GM18520 (cell line): ENCODE results near the gene WDSUB1.

ENCODE experiments used
- ATAC-seq: cut with Tn5 transposase; IDR thresholded peaks from one replicate; pipeline ENCODE4 v1.9.1; 2021; ENCODE audit not compliant: unreplicated experiment

Gene WDSUB1

DNA sequence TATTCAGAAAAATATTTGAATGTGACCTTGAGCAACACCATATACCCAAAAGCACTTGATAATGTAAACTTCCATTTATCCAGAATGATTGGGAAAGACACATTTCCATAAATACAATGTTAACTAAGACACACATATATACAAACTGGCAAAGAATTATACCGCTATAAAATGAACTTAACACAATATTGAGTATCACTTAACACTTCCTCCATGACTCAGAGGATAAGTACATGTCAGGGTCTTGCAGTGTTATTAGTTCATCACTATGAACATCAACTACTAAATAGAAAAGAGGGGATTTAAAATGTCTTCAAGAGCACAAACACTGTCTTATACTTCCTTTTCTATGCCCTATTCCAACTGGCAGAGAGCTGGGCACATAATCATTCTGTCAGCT is 18.6 kb downstream of the WDSUB1 start:
- no peak for ATAC-seq

DNA sequence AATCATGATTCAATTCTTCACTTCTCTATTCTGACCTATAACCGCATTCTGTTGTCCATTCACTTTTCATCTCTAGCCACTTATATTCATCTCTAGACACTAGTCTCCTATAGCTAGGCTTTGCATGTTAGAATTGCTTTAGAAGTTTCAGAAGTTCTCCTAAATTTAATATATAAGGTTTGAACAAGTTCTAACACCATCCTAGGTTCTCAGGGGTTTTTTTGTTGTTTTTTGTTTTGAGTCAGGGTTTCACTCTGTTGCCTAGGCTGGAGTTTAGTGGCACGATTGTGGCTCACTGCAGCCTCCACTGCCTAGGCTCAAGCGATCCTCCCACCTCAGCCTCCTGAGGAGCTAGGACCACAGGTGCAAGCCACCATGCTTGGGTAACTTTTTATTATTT is 19.9 kb downstream of the WDSUB1 start:
- no peak for ATAC-seq

DNA sequence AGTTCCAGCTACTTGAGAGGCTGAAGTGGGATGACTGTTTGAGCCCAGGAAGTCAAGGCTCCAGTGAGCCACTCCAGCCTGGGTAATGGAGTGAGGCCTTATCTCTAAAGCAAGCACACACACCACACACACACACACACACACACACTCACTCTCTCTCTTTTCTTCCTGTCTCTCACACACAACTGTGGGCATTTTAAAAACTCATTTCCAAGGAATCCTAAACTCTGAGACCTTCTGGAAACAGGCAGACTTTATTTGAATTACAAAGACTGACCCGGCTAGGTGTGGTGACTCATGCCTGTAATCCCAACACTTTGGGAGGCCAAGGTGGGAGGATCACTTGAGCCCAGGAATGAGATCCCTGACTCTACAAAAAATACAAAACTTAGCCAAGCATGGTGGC is 21.3 kb downstream of the WDSUB1 start:
- ATAC-seq = no peak

DNA sequence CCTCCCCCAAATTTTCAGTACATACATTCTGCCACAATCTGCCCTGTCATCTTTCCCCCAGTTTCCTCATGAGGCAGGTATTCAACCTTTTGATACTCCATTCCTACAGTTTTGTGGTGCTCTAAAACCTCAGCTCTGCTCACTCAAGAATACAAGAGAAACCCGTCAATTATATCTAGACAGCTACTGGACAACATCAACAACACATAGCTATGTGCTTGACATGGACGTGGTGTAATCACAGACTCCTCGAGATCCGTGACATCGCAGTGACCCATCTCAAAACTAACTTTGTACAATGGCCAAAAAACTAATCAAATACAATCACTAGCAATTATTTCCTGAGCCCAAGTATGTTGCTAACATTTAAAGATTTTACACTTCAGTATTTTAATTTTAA is 23.6 kb downstream of the WDSUB1 start:
- ATAC-seq = no peak

DNA sequence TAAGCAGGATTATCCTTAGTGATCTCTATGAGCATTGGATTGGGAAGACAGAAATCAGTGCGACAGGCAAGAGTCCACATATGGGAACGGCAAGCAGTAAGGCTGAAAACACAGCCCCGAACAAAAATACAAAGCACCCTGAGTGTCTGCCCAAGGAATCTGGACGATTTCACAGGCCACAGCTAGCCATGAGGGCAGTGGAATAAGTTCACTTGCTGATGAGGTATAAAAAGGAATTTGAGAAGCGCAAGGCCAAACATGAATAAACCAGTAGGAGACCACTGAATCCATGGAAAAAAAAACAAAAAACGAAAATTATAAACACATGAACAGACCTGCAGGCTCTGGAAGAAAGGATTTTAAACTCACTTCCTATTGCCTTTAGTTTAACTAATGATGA is 24.3 kb downstream of the WDSUB1 start:
- no peak for ATAC-seq

DNA sequence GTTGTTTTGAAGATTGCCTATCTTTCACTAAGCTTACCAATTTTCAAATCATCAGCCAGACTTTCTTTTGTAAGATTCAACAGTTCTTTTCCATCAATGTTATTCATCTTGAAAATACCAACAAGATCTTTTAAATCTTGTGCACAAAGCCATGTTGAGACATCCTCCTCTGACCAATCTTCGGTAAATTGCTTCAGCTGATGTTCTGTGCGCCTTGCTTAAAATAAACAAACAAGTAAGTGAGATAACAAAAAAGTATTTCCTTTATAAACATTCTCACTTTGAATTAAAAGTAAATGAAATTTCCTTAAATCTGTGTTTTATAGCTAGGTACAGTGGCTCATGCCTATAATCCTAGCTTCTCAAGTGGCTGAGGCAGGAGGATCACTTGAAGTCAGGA is 30.3 kb downstream of the WDSUB1 start:
- ATAC-seq = no peak

DNA sequence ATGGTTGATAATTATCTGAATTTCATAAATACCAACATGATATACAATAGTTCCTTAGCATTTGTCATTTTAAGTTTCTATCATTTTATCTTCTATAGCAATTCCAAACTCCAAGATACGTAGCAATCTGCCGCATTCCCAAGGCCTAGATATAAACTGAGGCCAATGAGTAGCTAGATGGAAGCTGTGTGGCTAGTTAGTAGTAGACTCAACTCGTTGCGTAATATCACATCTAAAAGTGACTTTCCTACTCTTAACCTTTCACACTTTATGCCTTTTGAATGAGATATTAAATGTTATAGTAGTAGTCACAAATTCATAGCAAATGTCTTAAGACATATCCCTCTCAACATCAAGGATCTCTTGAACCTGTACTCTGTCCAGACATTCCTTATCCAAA is 33.6 kb downstream of the WDSUB1 start:
- no peak for ATAC-seq

DNA sequence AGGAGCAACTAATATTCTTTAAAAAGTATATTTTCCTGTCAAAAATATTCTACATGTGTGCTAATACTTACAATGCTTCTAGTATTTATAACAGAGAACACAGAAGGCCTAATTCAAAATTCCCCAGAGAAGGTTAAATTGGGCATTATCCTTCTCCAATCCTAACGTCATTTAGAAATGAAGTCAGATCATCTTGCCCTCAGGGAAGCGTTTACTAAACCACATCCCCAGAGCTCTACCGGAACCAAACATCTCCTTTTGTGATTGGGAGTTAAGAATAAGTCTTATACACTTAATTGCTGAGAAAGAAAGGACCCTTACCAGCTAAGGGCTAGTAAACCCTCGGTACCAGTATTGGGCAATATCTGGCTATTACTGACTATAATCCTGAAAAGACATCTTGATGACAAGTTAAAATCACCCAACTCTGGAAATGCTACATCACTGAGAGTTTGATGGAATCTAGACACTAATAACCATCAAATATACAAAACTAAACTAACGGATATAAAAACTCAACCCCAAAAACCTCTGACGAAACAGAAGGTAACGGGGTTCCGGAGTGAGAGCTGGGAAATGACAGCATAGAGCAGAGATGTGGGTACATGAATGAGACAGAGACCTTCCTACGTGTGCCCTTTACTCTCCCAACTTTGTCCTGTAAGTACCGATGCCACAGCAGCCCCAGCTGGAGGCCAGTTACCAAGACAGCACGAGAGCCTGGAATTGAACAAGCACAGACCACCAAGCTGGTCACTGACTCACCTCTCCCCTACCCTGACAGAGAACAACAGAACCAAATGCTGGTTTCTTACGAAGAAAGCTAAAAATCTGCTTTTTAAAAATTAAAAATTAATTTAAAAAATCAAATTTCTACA is 35.0 kb downstream of the WDSUB1 start:
- ATAC-seq = no peak

DNA sequence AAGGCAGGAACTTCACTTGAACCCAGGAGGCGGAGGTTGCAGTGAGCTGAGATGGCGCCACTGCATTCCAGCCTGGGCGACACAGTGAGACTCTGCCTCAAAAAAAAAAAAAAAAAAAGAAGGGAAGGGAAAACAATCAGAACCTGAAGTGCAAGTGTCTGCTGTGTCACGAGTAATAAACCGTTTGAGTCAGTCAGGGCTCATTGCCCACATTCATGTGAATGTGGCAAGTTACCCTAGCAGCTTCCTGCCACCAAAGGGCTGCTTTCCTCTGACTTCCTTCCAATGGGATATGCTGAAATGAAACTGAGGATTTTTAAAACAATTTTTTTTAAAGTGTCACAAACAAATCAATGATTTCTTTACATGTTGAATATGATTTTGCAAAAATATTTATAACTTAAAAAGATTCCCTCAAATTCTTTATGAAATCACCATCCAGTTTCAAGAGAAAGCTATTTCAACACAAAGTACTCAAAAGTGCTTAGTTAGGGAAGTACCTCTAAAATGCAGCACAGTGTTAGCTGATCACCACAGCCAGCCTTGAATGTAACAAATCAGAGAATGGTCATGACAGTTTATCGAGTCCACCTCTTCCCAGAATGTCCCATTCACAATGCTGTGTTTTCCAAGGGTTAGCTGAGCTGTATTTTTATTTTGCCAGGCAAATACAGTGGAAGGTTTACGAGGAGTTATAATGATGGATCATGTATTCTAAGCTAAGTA is 36.4 kb downstream of the WDSUB1 start:
- no peak for ATAC-seq

DNA sequence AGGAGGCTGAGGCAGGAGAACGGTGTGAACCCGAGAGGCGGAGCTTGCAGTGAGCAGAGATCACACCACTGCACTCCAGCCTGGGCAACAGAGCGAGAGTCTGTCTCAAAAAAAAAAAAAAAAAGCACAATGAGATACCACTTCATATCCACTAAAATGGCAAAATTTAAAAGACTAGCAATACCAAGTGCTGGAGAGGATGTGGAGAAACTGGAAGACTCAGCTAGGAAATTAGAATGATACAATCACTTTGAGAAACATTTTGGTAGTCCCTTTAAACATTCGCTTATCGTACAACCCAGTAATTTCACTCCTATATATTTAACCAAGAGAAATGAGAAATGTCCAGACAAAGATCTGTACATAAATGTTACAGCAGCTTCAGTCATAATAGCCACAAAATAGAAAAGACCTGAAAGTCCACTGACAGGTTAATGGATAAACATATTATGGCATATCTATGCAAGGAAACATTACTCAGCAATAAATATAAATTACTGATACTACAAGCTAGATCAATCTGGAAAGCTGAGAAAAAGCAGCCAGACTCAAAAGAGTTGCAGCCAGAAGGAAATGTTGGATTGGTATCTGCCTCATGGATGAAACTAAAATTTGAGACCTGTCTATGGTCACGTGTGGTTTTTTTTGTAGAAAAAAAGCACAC is 40.0 kb downstream of the WDSUB1 start:
- no peak for ATAC-seq

DNA sequence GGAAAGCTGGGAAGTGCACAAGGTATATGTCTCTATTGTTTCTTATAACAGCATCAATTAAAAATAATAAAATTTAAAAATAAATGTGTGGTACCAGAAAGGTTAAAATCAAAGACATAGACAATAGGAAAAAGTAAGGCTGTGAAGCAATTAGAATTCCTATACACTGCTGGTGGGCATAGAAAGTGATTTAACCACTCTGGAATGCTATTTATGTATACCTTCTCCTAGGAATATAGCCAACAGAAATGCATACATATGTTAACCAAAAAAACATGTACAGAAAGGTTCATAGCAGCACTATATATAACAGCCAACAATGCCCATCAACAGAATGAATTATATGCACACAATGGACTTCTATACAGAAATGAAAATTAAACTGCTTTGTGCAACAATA is 43.0 kb downstream of the WDSUB1 start:
- no peak for ATAC-seq

DNA sequence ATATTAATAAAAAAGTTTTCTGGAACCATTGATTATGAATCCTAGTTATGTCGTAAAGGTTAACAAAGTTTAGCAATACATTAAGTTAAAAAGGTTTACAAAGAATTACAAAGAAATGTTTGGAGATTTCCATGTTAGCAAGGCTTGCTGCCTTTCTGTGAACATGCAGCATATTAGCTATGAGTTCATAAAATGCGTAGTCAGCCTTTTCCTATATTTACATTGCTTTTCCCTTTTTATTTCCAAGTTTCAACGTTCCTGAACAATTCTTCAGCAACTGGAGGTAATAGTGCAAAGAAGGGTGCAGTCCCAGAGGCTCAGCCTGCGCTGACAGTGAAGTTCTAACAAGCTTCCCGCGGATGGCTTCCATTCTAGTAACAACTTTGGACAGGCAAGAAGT is 51.6 kb downstream of the WDSUB1 start:
- no peak for ATAC-seq

DNA sequence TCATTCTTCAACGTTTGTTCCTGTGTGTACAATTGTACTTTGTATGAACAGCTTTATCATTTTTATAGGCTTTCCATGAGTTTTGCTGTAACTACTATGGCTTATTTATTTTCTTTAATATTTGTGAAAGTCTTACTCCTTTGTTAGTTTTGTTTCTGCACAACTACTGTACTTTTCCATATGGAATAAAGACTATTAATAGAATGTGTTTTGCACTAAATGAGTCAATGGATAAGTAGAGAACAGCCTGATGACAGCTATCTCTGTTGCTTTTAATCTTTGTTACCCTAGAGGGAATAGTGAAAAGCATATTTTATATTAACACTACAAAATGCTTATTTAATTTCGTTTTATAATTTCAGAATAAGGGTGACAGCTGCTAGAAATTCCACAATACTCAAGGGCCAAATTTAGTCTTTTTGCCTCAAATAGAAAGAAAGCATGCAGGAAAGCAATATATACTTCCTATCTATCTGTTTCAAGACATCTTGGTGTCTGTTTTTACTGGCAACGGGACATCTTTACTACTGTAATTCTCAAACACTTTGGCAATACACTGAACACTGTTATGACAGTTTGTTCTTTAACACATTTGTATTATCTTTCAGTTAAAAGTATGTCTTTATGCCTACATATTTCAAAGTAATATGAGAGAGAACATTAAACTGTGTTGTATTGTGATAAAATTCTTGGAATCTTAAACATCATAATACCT is 53.9 kb downstream of the WDSUB1 start:
- no peak for ATAC-seq

DNA sequence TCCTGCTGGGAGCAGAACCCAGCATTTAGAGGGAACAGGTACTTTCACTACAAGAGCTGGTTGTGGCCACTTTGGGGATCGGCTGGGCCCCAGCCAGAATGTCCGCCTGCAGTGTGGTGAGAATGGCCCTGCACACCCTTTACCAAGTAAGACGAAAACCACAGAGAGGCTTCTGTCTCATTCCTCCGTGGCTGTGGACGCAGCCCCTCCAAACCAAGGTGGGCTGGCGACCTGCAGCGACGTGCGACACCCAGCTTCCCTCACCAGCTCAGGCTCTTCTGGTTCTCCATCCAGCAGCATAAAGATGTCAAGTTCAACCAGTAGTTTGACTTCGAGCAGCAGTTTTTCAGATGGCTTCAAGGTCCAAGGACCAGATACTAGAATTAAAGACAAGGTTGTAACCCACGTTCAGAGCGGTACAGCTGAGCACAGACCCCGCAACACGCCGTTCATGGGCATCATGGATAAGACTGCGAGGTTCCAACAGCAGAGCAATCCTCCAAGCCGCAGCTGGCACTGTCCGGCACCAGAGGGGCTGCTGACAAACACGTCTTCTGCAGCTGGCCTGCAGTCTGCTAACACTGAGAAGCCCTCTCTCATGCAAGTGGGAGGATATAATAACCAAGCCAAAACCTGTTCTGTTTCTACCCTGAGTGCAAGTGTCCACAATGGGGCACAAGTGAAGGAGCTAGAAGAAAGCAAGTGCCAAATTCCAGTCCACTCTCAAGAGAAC is 56.2 kb downstream of the WDSUB1 start:
- no peak for ATAC-seq

DNA sequence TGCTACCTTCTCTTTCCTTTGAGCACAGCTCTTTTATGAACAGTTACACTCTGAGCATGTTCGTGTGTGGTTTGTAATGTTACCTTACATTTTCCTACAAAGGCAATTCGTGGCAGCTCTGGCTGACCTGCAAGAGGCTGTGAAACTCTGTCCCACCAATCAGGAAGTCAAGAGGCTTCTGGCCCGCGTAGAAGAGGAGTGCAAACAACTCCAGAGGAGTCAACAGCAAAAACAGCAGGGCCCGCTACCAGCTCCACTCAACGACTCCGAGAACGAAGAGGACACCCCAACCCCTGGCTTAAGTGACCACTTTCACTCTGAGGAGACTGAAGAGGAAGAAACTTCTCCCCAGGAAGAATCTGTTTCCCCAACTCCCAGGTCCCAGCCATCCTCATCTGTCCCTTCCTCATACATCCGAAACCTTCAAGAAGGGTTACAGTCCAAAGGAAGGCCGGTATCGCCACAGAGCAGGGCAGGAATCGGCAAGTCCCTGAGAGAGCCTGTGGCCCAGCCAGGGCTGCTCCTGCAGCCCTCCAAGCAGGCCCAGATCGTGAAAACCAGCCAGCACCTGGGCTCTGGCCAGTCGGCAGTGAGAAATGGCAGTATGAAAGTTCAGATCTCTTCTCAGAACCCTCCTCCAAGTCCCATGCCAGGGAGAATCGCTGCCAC is 56.9 kb downstream of the WDSUB1 start:
- no peak for ATAC-seq

DNA sequence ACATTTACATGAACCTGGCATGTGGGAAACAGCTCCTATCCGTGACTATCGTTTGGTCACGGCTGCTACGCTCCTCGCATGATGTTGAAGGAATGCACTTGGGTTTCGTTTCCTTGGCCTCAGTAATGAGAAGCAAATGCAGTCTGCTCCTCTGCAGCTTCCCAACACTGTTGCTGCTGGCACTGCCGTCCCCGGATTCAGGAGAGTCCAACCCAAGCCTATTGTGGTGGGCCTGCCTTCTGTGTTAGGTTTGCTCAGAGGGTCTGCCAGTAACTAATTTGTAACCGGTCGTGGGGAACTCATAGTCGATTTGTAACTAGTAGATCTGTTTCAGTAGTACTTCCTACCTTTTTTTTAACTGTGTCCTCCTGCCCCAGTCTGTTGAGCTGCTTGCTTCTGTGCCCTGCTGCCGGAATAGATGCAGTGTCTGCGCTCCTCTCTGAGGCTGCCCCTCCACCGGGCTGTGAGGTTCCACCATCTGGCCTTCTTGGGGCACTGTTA is 58.4 kb downstream of the WDSUB1 start:
- no peak for ATAC-seq

DNA sequence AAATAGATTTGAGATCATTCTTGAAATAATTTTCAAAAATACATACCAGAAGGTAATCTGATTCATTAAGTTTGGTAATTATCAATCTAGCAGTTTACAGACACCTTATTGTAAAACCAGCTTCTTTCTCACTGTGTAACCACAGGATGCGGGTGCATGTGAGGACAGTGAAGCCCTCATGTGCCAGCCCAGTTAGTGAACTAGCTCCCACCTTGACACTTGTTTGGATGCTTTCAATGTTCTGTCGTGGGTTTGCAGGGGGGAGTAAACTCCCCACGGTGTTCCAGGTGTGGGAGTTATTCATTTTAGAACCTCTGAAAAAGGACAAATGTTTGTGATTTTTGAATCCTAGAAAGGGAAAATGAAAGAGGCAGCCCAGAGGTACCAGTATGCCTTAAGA is 59.0 kb downstream of the WDSUB1 start:
- no peak for ATAC-seq

DNA sequence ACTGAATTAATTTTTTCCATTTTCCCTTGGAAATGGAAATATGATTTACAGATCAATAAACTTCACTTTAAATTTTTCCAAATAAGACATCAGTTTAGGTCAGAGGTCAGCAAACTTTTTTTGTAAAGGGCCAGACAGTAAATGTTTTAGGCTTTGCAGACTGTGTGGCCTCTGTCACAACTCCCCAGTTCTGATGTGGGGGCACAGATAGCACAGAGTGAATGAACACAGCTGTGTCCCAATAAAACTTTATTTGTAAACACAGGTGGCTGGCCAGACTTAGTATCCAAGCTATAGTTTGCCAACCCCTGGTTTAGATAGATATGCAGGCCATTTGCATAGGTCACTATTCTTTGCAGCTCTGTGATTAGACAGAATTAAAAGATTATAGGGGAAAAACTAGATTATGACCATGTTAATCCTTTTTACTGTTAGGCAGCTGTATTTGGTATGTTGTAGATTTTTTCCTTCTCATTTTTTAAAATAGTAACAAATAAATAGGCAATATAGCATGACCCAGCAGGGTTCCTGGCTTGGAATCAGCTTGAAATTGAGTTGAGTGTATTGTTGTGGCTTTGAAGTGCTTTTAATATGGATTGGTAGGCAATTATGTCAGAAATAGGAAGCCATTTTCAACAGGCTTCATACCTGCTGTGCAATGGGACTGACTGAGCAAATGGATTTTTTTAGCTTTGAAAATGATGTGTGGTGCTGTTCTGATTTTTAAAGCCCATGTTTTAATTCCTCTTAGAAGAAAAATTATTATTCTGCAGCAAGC is 59.7 kb downstream of the WDSUB1 start:
- no peak for ATAC-seq

DNA sequence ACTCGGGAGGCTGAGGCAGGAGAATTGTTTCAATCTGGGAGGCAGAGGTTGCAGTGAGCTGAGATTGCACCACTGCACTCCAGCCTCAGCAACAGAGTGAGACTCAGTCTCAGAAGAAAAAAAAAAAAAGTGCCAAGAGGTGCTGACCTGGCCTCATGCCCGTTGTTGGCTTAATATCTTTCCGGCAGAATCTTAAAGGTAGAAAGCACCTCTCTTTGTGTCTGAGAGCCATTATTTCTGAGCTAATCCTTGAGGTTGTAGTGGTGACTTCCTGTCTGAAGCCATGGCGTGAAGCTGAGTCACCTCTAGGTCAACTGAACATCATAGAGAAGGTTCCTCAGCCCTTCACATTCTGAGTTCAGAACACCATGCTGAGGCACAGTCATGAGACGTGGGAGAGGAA is 60.4 kb downstream of the WDSUB1 start:
- peak; percentile 66 for ATAC-seq
